Osteoblast (primary cell): ENCODE measurements around the gene AUTS2. TPM values are rescaled to one million over a fixed set of nuclear protein-coding genes. Genes with fewer than 3 reads are reported as not detected.

ENCODE experiments used
- DNase-seq: peaks from one replicate; pipeline ENCODE4 v3.0.0; 2011; ENCODE audit warnings: low spot score, mixed read lengths; ENCODE audit not compliant: insufficient read length; ENCODE audit errors: missing footprints
- H2AFZ ChIP-seq: 2 replicates; pipeline ENCODE4 v1.6.0; 2011; ENCODE audit warnings: mild to moderate bottlenecking, low read length
- H3K27ac ChIP-seq: 2 replicates; pipeline ENCODE4 v1.5.1; 2011; ENCODE audit warnings: mild to moderate bottlenecking, low read depth, low read length, moderate library complexity
- H3K27me3 ChIP-seq: 2 replicates; pipeline ENCODE4 v1.6.0; 2012; ENCODE audit warnings: mild to moderate bottlenecking, control low read depth, inconsistent platforms, low read length, moderate library complexity; ENCODE audit not compliant: insufficient read depth
- H3K36me3 ChIP-seq: 2 replicates; pipeline ENCODE4 v1.5.1; 2011; ENCODE audit warnings: mild to moderate bottlenecking, low read length, control low read depth, moderate library complexity; ENCODE audit not compliant: insufficient read depth
- H3K4me1 ChIP-seq: 2 replicates; pipeline ENCODE4 v1.5.1; 2011; ENCODE audit warnings: mild to moderate bottlenecking, low read length, control low read depth, moderate library complexity; ENCODE audit not compliant: insufficient read depth
- H3K4me2 ChIP-seq: 2 replicates; pipeline ENCODE4 v1.6.0; 2011; ENCODE audit warnings: mild to moderate bottlenecking, low read length; ENCODE audit not compliant: insufficient read depth
- H3K4me3 ChIP-seq: fragments of 200-600 bp; sonication (generic); 3 replicates; pipeline ENCODE4 v1.5.1; 2012; ENCODE audit warnings: mild to moderate bottlenecking, low read length, inconsistent platforms; ENCODE audit not compliant: insufficient read depth
- H3K79me2 ChIP-seq: 2 replicates; pipeline ENCODE4 v1.6.0; 2012; ENCODE audit warnings: mild to moderate bottlenecking, low read length, control low read depth, inconsistent platforms; ENCODE audit not compliant: insufficient read depth
- H3K9me3 ChIP-seq: 2 replicates; pipeline ENCODE4 v1.5.1; 2011; ENCODE audit warnings: low read depth, low read length, control low read depth
- H4K20me1 ChIP-seq: 2 replicates; pipeline ENCODE4 v1.6.0; 2012; ENCODE audit warnings: mild to moderate bottlenecking, low read length, control low read depth; ENCODE audit not compliant: insufficient read depth
- CTCF ChIP-seq: IDR thresholded peaks from 2 replicates; pipeline ENCODE4 v1.5.1; 2011; ENCODE audit warnings: mild to moderate bottlenecking, low read depth, low read length, moderate library complexity; ENCODE audit errors: extremely low read depth
- total RNA-seq: library from RNA; depleted of rRNA; stranded (reverse); fragments of >200 nt; gene quantifications from 2 replicates; pipeline ENCODE4 v1.2.3, GENCODE V29; 2012

Gene AUTS2
- total RNA-seq, 1 donor, result 15.2 TPM

GRCh38 chr7:70374772-70375533 is 776.7 kb downstream of the AUTS2 start:
- no peaks in the 10 kb centered on the region for H3K9me3 ChIP-seq
- H2AFZ ChIP-seq, result no peak overlapping the region
- no peak for DNase-seq
- H3K79me2 ChIP-seq, result no peaks in the 10 kb centered on the region
- no peak overlapping the region for H3K4me3 ChIP-seq
- H4K20me1 ChIP-seq, result no peaks in the 10 kb centered on the region
- no peak overlapping the region for H3K4me2 ChIP-seq
- TF ChIP-seq CTCF, result no peak
- H3K4me1 ChIP-seq, result peaks cover 5% of the 10 kb centered on the region
- no peaks in the 10 kb centered on the region for H3K27me3 ChIP-seq
- no peak overlapping the region for H3K27ac ChIP-seq
- no peaks in the 10 kb centered on the region for H3K36me3 ChIP-seq

GRCh38 chr7:70376561-70377031 is 778.3 kb downstream of the AUTS2 start:
- no peak for TF ChIP-seq CTCF
- H3K27me3 ChIP-seq, result no peaks in the 10 kb centered on the region
- no peak for DNase-seq
- H3K79me2 ChIP-seq, result no peaks in the 10 kb centered on the region
- H3K4me1 ChIP-seq, result peaks cover 15% of the 10 kb centered on the region
- H3K4me3 ChIP-seq, result no peak overlapping the region
- no peak overlapping the region for H3K27ac ChIP-seq
- no peaks in the 10 kb centered on the region for H3K36me3 ChIP-seq
- no peak overlapping the region for H3K4me2 ChIP-seq
- no peaks in the 10 kb centered on the region for H3K9me3 ChIP-seq
- H4K20me1 ChIP-seq, result no peaks in the 10 kb centered on the region
- no peak overlapping the region for H2AFZ ChIP-seq

- Histone ChIP-seq H3K4me2 (no peak overlapping the region), H3K4me1 (peaks cover 15% of the 10 kb centered on the region), H3K36me3 (no peaks in the 10 kb centered on the region), H3K79me2 (no peaks in the 10 kb centered on the region), H3K9me3 (no peaks in the 10 kb centered on the region), H3K27ac (no peak overlapping the region), H2AFZ (no peak overlapping the region), H4K20me1 (no peaks in the 10 kb centered on the region), H3K4me3 (no peak overlapping the region), H3K27me3 (no peaks in the 10 kb centered on the region)
- no peak for TF ChIP-seq CTCF
- DNase-seq, result no peak
Observed at GRCh38 chr7:70377957-70378356, 779.7 kb downstream of the AUTS2 start.

GRCh38 chr7:70379210-70379609 is 780.9 kb downstream of the AUTS2 start:
- Histone ChIP-seq H3K4me3 (no peak overlapping the region), H2AFZ (no peak overlapping the region), H3K27me3 (no peaks in the 10 kb centered on the region), H3K4me2 (no peak overlapping the region), H3K4me1 (peaks cover 15% of the 10 kb centered on the region), H4K20me1 (no peaks in the 10 kb centered on the region), H3K79me2 (no peaks in the 10 kb centered on the region), H3K27ac (no peak overlapping the region), H3K9me3 (no peaks in the 10 kb centered on the region), H3K36me3 (no peaks in the 10 kb centered on the region)
- TF ChIP-seq CTCF, result no peak
- DNase-seq, result no peak
